ENCODE measurements around the gene TEAD1.

- TF ChIP-seq, protein P1, sequence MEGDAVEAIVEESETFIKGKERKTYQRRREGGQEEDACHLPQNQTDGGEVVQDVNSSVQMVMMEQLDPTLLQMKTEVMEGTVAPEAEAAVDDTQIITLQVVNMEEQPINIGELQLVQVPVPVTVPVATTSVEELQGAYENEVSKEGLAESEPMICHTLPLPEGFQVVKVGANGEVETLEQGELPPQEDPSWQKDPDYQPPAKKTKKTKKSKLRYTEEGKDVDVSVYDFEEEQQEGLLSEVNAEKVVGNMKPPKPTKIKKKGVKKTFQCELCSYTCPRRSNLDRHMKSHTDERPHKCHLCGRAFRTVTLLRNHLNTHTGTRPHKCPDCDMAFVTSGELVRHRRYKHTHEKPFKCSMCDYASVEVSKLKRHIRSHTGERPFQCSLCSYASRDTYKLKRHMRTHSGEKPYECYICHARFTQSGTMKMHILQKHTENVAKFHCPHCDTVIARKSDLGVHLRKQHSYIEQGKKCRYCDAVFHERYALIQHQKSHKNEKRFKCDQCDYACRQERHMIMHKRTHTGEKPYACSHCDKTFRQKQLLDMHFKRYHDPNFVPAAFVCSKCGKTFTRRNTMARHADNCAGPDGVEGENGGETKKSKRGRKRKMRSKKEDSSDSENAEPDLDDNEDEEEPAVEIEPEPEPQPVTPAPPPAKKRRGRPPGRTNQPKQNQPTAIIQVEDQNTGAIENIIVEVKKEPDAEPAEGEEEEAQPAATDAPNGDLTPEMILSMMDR (IDR thresholded peaks at IDR 0.05), result no peak
- TF ChIP-seq RAD21 (conservative IDR thresholded peaks at IDR 0.05 in 1 of 2, IDR thresholded peaks at IDR 0.05 in 1 of 2), result no peak
- TF ChIP-seq, protein P2, sequence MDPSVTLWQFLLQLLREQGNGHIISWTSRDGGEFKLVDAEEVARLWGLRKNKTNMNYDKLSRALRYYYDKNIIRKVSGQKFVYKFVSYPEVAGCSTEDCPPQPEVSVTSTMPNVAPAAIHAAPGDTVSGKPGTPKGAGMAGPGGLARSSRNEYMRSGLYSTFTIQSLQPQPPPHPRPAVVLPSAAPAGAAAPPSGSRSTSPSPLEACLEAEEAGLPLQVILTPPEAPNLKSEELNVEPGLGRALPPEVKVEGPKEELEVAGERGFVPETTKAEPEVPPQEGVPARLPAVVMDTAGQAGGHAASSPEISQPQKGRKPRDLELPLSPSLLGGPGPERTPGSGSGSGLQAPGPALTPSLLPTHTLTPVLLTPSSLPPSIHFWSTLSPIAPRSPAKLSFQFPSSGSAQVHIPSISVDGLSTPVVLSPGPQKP (IDR thresholded peaks at IDR 0.05; ENCODE audit: low read depth, low read length), result no peak
- no peak for TF ChIP-seq RCOR1 (IDR thresholded peaks at IDR 0.05; ENCODE audit: low read depth, low read length)
- TF ChIP-seq MAFK (IDR thresholded peaks at IDR 0.05; ENCODE audit: partially characterized antibody), result no peak
- TF ChIP-seq ZNF302 (CRISPR knock-in tag; IDR thresholded peaks at IDR 0.05), result no peak
Measured at GRCh38 chr11:12749442-12749841, 75.2 kb downstream of the TEAD1 start.

All from A549 (cell line).